HS-5 (cell line): Measurements from ENCODE around the gene GNLY.

Experiments
- DNase-seq: peaks from one replicate; pipeline ENCODE4 v3.0.0-alpha.2; 2012; ENCODE audit warnings: low read depth

The GNLY gene

DNA sequence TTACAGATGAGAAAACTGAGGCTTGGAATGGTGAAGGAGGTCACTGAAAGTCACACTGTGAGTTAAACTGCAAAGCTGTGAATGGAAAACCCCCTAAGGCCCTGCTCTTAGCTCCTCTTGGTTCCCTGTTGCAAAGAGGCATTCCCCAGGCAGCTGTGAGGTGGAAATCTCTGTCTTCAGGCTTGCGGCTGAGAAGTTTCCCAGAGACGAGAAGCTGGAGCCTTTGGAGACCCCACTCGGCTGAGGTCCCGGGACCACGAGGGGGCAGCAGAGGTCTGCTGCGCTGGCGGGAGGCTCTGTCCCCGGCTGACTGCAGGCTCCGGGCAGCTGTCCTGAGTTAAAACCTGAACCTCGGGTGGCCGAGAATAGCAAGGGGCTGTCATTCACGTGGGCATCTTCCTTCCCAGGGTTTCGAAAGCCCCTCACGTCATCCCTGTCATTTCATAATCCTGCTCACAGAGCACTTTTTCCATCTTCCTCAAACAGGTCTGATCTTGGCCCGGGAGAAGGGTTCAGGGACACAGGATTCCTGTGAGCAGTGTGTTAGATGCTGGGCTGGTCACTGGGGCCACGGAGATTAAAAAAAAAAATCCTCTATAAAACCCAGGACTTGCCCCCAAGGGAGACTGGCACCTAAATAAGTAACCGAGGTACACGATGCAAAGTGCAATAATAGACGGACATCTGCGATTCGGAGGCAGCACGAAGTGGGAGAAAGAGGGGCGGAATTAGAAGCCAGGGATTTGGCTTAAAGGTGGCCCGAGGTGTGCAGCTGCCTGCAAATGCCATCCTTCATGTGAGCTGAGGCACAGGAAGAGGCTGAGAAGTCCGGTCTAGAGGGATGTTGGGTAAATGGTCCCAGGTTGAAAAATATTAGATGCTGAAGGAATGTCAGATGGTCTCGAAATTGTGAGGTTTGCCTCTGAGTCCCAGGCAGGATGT, 35.0 kb downstream of the GNLY start:
- no peak for DNase-seq

DNA sequence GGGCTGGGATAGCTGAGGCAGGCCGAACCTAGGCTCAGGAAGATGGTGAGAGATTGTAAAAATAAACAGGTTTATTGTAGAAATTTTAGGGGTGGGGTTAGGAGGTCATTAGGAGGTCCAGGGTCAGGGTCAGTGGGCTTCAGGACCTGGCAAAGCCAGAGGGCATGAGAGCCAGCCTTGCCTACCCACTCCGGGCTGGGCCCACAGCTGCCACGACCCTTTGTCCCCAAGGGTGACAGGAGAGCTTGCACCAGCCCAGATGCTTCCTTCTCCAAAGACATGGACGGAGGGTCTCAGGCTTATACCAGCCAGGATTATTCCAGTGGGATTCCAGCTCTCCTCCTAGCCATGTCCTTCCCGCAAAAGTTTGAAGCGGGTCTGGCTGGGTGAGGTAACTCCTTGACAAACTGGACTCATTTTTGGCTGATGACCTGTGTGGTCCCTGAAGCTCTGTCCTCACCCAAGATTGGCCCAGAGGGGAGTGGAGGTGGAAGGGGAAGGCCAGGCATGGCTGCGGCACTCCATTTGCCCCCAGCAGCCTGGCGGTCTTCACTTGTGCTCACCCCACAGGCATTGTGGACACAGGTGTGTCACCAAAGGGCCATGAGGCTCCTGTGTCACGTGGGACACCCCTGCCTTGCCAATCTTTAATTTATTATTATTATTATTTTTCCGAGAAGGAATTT, 35.8 kb downstream of the GNLY start:
- DNase-seq: no peak

DNA sequence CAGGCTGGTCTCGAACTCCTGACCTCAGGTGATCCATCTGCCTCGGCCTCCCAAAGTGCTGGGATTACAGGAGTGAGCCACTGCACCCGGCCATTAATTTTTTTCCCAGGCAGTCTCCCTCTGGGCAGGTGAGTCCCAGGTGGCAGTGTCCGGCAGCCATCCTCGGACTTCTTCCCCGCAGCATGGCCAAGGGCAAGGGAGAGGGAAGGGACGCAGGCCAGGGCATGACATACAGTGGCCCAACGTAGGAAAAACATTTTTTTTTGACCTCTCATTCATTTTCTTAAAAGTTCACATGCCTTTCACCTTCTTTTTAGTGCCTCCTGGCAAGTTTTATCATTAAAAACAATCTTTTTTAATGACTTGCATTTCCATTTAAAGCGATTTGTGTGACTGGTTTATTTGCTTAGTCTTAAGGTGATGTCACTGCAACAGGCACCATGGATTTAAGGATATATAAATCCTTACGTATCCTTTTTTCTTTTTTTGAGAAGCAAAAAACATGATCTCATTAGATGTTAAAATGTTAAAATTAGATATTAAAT, 36.6 kb downstream of the GNLY start:
- DNase-seq: no peak

DNA sequence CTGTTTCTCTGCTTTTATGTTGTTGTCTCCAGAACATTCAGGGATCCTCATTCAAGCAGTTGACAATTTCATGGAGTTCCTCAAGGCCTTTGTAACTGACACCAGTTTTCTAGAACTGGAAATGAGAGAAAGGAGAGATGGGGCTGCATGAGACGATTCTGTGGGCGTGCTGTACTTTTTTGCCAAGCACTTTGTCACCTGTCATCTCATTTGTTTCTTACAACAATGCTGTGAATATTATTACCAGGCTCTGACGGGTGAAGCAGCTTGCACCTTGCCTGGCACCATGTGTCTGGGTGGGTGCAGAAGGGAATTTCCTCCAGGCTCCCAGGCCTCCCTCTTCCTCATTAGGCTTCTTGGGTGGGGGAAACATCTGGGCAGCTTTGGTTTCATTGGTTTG, 37.4 kb downstream of the GNLY start:
- no peak for DNase-seq

DNA sequence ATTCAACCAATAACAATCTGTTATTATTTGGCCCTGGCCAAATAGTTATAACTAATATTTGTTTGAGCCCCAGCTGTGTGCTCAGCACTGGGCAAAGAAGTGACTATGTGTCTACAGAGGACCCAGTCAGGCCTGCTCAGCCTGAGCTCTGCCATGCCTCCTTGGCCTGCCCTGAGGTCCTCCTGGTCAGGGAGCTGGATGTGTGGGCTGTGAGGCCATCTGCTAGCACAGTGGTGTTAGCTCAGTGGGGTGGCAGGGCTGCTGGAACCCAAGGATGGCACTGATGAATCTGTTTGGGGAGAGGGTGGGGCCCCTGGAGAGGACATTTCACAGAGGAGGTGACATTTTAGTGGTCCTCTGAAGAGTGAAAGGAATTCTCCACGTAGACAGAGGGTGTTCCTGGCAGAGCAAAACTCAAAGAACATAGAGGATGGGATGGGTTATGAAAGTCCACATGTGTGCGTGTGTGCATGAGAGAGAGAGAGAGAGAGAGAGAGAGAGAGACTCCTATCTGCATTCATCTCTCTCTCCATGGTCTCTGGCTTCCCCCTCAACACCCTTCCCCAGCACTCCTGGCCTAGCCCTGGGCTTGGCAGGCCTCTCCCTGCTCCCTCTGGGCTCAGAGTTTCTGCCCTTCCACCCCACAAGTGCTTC, 38.4 kb downstream of the GNLY start:
- no peak for DNase-seq

DNA sequence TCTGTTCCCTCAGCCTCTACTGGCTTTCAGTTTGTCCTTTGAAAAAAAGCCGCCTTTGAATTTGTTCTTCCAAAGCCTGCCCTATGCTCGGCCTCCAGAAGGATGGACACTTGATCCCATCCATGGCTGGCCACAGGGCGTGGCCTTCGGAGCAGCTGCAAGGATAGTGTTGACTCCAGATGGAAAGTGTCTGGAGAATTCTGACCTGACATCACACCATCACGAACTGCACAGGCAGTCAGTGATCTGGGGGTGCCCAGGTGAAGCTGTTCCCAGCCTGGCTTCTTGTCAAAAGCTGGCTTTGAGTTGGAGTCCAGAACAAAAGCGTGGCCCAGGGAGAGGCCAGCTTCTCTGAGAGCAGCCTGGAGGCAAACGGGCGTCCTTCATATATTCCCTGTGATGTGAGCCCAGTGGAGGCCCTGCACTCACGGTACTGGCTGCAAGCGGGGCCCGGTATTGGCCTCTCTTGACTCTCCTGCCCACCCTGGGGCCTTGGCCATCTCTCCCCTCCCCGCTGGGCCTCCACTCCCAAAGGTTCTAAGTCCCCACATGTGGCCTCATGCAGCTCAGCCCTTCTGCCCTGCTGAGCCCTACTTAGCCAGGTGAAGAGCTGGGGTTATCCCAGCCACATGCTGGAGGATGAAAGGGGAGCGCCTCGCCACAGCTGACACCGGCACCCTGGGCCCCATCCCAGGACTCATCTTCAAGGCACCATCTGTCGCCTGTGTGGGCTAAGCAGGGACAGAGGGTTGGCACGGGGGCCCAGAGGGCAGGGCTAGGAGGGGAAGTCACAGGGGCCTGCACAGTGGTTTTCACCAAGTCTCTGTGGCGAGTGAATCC, 39.2 kb downstream of the GNLY start:
- DNase-seq: no peak

DNA sequence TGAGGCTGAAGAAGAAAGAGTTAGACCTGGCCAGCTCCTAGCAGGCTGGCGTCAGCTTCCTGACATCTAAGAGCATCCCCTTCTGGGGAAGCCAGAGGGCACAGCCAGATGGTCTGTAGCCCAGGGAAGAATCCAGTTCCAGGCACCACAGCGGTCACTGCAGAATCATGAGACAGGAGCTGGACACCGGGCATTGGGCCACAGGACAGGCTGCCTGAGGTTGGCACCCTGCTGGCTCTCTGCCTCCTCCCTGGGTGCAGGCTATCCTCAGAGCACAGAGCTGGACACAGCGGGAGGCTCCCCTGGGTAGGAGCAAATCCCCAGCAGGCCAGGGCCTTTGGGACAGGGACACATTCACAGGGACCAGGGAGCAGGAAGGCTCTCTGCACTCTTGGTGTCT, 39.9 kb downstream of the GNLY start:
- DNase-seq: no peak

DNA sequence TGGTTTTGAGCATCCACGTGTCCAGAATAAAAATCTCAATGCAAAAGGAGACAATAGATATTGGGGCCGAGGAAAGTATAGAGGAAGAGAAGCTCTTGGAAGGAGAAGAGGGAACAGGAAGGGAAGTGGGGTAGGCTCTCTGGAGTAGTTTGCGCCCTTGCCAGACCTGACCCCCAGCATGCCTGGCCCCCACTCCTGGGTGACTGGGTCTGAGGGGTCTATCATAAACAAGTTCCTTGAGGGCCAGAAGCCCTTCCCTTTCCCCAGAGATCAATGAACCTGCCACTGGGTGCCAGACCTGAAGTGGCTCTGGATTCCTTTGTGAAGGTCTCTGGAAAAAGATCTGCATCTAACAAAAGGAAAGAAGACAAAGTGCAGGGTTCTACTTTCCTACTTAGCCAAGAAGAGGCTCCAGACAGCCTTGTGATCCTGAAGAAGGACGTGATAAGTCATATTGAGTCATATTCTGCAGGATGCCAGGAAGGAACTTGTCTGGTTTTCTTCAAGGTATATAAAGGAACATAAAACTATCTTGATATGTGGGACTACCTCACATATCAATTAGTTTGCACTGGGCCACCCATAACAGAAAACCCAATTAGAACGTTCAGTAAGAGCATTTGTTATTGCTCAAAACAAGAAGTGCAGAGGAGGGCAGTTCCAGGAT, 40.9 kb downstream of the GNLY start:
- DNase-seq: no peak

DNA sequence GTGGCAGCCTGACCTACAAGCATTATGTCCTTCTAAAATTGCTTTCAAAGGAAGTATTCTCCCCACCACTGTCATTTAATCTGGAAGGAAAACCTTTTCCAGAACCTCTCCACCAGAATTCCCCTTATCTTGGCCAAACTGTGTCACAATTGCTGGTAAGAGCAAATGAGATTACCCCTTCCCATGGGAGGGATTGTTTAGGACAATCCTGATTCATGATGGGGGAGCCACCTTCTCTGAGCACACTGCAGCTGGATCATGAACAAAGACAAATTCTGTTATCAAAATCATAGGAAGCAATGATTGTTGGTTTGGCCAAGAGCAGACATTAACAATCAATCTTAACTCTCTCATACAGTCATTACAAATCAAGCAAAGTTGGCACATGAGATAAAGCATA, 41.5 kb downstream of the GNLY start:
- DNase-seq: no peak

DNA sequence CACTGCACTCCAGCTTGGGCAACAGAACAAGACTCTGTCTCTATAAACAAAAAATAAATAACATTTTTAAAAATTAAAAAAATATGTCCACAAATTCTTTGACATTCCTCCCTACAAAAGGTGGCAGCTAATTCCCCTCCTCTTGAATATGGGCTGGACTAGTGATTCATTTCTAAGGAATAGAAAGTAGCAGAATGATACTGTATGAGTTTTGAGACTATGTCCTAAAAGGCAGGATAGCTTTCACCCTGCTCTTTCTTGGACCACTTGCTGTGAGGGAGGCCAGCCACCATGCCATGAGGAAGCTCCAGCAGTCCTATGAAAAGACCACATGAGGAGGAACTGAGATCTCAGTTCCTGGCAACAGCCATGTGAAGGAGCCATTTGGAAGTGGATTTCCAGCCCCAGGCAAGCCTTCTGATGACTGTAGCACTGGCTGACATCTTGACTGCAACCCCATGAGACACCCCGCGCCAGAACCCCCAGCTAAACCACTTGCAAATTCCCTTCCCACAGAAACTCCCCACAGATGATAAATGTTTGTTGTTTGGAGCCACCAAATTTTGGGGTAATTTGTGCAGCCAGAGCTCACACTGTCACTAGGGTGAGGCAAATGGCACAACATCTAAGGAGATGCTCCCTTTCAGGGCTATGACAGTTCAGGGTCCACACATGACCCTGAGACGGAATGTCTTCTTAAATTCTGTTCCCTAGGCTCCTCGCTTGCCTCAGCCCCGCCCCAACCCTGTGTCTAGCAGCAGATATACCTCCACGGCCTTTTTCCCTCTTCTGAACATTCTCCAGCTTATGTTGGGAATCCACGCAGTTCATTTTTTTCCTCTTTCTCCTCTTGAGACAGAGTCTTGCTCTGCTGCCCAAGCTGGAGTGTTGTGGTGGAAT, 42.5 kb downstream of the GNLY start:
- no peak for DNase-seq

DNA sequence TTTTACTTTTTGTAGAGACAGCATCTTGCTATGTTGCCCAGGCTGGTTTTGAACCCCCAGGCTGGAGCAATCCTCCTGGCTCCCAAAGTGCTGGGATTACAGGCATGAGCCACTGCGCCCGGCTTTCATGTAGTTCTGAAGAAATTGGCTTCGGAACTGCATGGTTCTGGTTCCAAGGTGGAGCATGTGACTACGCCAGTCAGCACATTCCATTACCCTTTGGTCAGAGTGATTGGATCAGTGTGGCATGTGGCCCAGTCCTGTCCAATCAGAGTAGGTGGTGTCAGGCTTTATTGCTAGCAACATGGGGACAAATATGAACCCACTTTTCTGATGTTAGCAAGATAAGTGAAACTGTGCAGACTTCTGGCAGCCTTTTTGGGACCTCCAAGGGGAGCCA, 43.3 kb downstream of the GNLY start:
- DNase-seq: no peak

DNA sequence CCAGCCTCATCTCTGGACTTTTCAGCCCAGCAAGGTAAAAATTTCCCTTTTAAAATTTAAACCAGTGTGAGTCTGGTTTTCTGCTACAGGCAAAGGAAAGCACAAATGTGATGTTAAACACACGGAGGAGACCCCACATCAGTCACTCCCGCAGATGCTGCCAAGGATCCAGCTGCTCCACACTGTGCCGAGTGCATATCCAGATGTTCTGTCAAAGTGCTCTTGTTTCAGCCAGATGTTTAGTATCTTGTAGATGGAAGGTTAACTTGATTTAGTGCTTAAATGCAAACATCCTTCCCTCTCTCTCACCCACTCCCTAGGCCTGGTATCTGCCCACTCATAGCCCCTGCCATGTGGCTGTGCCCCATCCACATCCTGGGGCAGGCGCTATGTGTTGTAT, 43.8 kb downstream of the GNLY start:
- no peak for DNase-seq

DNA sequence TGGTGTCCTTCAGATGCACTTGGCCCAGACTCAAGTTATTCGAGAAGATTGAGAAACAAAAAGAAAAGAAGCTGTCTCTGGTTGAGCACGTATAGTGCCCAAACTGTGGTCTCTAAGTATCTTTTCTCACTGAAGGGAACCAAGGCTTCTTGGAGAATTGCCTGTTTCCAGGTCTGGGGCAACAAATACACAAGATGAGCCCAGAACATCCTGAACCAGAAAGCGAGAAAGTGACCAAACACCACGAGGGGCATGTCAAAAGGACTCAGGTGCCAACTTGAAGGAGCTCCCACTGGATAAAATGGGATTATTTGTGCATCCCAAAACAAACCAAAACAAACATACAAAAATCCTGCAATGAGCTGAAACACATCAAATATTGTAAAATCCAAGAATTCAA, 46.0 kb downstream of the GNLY start:
- no peak for DNase-seq

DNA sequence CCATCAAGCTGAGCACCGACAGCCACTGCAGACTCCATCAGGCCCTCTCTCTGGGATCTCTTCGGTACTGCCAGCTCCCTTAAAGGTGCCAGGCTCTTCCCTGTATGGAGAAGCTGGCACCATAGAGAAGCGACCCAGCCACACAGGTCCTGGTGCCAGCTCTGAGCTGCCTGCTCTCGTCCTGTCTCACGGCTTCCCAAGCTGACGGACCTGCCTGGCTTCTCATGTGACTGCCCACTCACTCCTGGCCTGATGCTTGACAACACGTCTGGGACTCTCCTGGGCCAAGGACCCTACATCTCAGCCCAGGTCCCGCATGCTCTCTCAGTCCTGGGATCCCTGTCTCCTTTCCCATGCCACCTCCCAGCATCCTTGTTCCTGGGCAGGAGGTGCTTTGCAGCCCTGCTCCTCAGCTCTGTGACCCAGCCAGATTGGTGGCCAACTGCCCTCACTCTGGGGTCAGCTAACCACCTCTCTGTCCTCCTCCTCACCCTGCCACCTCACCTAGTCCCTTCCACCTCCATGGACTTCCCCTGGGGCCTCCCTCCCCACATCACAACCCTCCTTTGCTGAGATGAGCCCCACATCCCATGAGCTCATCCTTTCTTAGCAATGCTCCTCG, 47.2 kb downstream of the GNLY start:
- no peak for DNase-seq

DNA sequence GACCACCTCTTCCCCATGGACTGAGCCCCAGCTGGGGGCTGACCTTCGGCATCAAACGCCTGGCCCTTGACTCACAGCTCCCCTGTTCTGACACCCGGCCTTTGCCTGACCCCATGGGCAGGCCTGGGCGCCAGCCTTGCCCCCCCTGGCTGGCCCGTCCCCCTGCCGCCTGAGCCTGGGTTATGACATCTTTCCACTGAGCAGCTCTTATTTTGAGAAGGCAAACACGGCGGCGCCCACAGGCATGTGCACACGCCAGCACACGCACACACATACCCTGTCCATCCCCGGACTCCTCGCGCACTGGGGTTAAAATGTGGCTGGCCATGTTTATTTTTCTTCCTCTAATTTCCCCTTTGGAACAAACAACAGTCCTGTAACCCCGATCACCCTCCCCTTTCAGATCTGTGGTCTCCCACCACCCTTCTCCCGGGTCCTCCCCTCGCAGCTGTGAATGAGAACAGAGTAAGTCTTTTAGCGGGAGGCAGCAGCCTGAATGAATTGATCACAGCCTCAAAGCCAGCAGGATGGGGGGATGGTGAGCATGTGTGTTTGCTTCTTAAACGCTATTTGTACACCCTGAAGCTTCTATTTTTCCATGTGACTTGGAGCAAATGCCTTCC, 47.8 kb downstream of the GNLY start:
- no peak for DNase-seq

DNA sequence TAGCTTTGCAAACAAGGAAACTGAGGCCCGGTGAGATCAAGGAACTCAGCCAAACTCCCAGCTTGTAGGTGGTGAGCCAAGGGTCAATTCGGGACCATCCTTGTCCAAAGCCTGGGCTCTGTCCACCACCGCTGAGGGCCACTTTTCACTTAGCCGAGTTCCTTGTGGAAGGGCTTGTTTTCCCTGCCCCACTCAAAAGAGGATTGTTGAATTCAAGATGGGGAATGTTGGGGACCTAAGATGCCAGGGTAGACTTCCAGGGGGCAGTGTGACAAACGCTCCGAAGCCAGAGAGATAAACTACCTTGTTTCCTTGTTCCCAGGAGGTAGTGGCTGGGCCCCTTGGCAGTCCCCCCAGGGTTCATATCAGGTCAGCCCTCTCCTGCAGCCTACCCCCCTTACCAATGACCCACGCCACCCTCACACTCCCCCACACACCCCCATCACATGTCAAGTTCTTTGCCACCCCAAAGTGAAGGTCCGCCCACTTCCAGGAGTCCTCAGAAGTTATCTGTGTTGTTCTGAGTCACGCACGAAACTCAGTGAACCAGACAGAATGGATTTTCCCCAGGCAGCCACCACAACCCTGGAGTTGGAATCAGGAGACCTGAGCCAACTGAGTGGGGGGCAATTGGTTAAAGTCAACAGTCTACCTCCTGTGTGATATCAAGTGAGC, 49.3 kb downstream of the GNLY start:
- DNase-seq: no peak

DNA sequence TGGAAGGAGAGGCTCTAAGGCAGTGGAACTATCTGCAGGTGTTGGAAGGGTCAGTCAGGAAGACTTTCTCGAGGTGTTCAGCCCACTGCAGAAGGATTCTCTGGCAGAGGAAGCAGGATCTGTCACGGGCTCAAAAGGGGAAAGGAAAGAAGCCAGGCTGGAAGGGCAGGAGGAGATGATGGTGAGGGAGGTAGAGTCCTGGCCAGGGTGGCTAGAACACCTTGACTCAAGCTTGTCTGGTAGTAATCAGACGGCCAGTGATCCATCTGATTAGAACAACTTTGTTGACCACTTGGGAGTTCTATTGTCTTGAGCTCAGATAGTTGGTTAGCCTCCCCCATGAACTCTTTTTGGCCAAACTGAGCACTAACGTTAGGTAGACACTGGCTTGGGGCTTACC, 49.9 kb downstream of the GNLY start:
- DNase-seq: no peak

DNA sequence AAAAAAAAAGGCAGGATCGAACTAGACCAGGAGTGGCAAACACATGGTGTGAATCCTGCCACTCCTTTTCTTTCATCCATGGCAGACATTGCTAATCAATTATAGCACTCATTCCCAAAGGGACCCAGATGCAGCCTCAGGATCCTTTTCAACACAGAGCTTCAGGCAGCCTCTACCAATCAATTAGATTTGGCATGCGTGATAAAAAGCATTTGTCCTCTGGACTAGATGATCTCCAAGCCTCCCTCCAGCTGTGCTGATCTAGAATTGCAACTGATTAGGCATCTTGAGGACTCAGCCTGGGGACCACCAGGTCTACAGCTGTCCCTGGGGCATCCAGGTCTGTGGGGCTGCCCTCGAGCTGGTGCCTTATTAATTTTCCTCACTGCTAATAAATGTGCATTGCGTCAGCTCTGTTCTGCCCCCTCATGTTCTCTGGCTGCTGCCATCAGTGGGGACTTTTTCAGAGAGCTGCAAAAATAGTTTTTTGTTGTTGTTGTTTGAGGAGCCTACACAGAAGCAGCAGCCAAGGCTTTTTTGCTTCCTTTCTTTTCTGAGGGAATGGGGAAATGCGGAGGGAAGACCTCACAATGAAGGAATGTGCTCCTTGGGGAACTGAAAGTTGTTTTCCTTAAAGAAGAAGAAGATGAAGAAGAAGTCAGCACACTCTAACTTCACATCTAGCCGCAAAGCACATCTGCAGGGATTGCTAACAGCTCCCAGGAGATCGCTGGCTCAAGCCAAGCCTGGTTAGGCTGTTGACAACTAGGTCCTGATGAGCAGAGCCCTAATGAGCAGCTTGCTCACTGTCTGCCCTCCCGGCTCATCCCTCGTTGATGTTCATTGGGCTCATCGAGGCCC, 50.8 kb downstream of the GNLY start:
- DNase-seq: no peak
